ENCODE results near the gene GNA14. TPM values are rescaled to one million over a fixed set of nuclear protein-coding genes. Genes with fewer than 3 reads are reported as not detected.

GNA14 gene
- total and polyA plus RNA-seq, 4 donors, result 3.3 to 6.1 (median 4.9) TPM

GRCh38 chr9:77386187-77386586 is 261.9 kb downstream of the GNA14 start:
- H3K27me3 ChIP-seq (ENCODE audit: control insufficient read depth, insufficient read depth, low read length), result no peaks in the 10 kb centered on the region
- DNase-seq (ENCODE audit: low read depth in 4 of 6, low spot score in 6 of 6), result no peak
- no peaks in the 10 kb centered on the region for H3K9me3 ChIP-seq (ENCODE audit: control insufficient read depth, insufficient read depth, low read length)
- no peaks in the 10 kb centered on the region for H3K36me3 ChIP-seq (ENCODE audit: control insufficient read depth, insufficient read depth, low read length)
- no peaks in the 10 kb centered on the region for H3K4me1 ChIP-seq (ENCODE audit: control insufficient read depth, insufficient read depth, low read length)
- no CpG with 5 or more reads among the region's 1 CpG for WGBS (ENCODE audit: insufficient coverage)
- no peak overlapping the region for H3K4me3 ChIP-seq (ENCODE audit: low read depth, low read length)
- H3K27ac ChIP-seq (ENCODE audit: low read depth, low read length), result no peak overlapping the region

- no peak overlapping the region for H3K4me3 ChIP-seq (ENCODE audit: low read depth, low read length)
- no peak overlapping the region for H3K27ac ChIP-seq (ENCODE audit: low read depth, low read length)
- no peaks in the 10 kb centered on the region for H3K4me1 ChIP-seq (ENCODE audit: control insufficient read depth, insufficient read depth, low read length)
- DNase-seq (ENCODE audit: low read depth in 4 of 6, low spot score in 6 of 6), result no peak
- H3K27me3 ChIP-seq (ENCODE audit: control insufficient read depth, insufficient read depth, low read length), result no peaks in the 10 kb centered on the region
- no peaks in the 10 kb centered on the region for H3K9me3 ChIP-seq (ENCODE audit: control insufficient read depth, insufficient read depth, low read length)
- H3K36me3 ChIP-seq (ENCODE audit: control insufficient read depth, insufficient read depth, low read length), result no peaks in the 10 kb centered on the region
These were observed 263.7 kb downstream of the GNA14 start for GRCh38 chr9:77384406-77384805.

GRCh38 chr9:77375956-77376532 is 272.1 kb downstream of the GNA14 start:
- Histone ChIP-seq H3K27me3 (ENCODE audit: control insufficient read depth, insufficient read depth, low read length) (no peaks in the 10 kb centered on the region), H3K4me1 (ENCODE audit: control insufficient read depth, insufficient read depth, low read length) (no peaks in the 10 kb centered on the region), H3K9me3 (ENCODE audit: control insufficient read depth, insufficient read depth, low read length) (no peaks in the 10 kb centered on the region), H3K27ac (ENCODE audit: low read depth, low read length) (no peak overlapping the region), H3K4me3 (ENCODE audit: low read depth, low read length) (no peak overlapping the region), H3K36me3 (ENCODE audit: control insufficient read depth, insufficient read depth, low read length) (no peaks in the 10 kb centered on the region)
- WGBS (ENCODE audit: insufficient coverage), result 92% methylated on average over 6 of the region's 6 CpGs
- no peak for DNase-seq (ENCODE audit: low read depth in 4 of 6, low spot score in 6 of 6)

GRCh38 chr9:77374266-77374665 is 273.9 kb downstream of the GNA14 start:
- H3K27me3 ChIP-seq (ENCODE audit: control insufficient read depth, insufficient read depth, low read length), result no peaks in the 10 kb centered on the region
- no peaks in the 10 kb centered on the region for H3K4me1 ChIP-seq (ENCODE audit: control insufficient read depth, insufficient read depth, low read length)
- whole genome bisulfite sequencing (ENCODE audit: insufficient coverage), result no CpG with 5 or more reads among the region's 3 CpGs
- H3K4me3 ChIP-seq (ENCODE audit: low read depth, low read length), result no peak overlapping the region
- no peak overlapping the region for H3K27ac ChIP-seq (ENCODE audit: low read depth, low read length)
- H3K36me3 ChIP-seq (ENCODE audit: control insufficient read depth, insufficient read depth, low read length), result no peaks in the 10 kb centered on the region
- DNase-seq (ENCODE audit: low read depth in 4 of 6, low spot score in 6 of 6), result no peak
- no peaks in the 10 kb centered on the region for H3K9me3 ChIP-seq (ENCODE audit: control insufficient read depth, insufficient read depth, low read length)

Small RNA genes within 50 kb of the gene (small RNA-seq; reads per million reads assigned to genes)
- not detected for gene RNU6-1303P (ENCODE audit: low replicate concordance)

All from spinal cord (tissue), 10 donors.